ENCODE measurements around the gene FNDC11.
A peak's percentile ranks its signal among the peaks of the same experiment; 100 is the strongest.
"Not testable (repeated sequence)": the region's sequence is repeated elsewhere in the genome, so short reads cannot be mapped to it uniquely, and the experiment has no call there.

FNDC11 gene

DNA sequence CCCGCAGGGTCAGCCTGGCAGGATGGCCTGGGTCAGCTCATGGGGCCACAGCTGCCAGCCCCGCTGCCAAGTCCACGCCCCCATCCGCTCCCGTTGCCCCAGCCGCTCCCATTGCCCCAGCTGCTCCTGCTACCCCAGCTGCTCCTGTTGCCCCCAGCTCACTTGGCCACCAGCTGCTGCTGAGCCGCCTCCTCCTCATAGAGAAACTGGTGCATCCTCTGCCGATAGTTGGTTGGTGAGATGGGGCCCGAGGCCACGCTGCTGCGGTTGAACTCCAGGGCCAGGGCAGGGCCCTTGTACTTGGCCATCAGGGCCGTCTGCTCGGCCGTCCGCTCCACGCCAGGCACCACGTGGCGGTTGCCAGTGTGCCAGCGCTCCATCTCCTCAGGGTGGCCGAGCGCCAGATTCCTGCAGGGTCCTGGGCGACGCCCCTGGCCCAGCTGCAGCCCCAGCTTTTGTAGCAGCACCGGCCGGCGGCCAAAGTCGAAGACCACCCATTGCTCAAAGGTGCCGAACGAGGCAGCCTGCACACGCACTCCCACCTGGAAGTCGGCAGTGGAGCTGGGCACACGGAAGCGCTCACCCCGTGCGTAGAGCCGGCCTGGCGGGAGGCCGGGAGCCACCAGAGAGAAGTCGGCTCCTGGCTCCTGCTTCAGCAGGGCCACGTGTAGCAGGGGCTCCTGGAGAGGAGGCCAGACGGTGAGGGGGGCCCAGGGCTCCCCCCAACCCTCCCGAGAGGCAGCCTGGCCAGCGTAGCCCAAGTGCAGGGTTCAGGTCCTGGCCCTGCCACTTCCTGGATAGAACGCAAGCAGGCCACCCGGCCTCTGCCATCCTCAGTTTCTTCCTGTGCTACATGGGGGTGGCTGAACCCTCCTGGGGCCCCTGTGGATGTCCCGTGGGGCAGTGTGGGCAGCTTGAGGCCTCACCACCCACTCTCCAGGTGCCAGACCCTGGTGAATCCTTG is 15.3 kb downstream of the FNDC11 start:
- no peak overlapping the region for H3K4me3 Mint-ChIP-seq
- no peaks in the 10 kb centered on the region for H3K4me1 Mint-ChIP-seq
- H3K27me3 Mint-ChIP-seq (ENCODE audit: low read depth), result no peaks in the 10 kb centered on the region
- no peaks in the 10 kb centered on the region for H3K9me3 Mint-ChIP-seq
- TF ChIP-seq CTCF (IDR thresholded peaks at IDR 0.05; ENCODE audit: unreplicated experiment in 3 of 3), result no peak
- no peaks in the 10 kb centered on the region for H3K36me3 Mint-ChIP-seq (ENCODE audit: low read depth)
- H3K27ac Mint-ChIP-seq, result no peak overlapping the region

DNA sequence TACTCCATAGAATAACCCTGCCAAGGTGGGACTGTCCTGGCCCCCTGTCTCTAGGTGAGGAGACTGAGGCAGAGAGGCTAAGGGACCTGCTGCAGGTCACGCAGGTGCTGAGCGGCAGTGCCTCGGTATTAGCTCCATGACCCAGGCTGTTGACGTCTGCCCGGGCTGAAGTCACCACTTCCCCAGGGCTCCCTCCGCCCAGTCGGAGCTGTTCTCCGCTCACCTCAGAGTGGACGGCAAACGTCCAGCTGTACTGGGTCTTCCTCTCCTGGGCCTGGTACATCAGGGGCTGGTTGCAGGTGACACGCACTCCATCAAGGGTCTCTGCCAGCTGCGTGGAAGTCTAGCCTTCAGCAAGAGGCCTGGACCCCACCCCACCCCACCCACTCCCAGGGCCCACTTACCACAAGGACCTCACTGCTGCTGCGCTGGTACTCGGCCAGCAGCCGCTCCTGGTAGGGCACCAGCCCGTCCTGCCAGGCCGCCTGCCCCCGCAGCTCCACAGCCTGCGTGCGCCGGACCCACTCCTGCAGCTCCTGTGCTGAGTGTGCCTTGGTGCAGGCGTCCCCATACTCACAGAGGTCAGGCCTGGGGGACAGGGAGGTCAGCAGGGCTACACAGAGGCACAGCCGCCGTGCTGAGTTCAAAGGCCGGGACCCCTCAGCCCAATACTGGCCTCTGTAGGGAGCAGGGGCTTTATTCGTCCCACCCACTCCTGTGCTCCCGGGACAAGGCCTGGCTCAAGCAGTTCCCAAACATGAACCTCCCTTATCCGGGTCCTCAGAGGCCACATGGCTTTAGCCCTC is 16.5 kb downstream of the FNDC11 start:
- no peaks in the 10 kb centered on the region for H3K36me3 Mint-ChIP-seq (ENCODE audit: low read depth)
- H3K27me3 Mint-ChIP-seq (ENCODE audit: low read depth), result no peaks in the 10 kb centered on the region
- TF ChIP-seq CTCF (IDR thresholded peaks at IDR 0.05; ENCODE audit: unreplicated experiment in 3 of 3), result no peak
- no peak overlapping the region for H3K4me3 Mint-ChIP-seq
- H3K27ac Mint-ChIP-seq, result no peak overlapping the region
- H3K4me1 Mint-ChIP-seq, result no peaks in the 10 kb centered on the region
- H3K9me3 Mint-ChIP-seq, result no peaks in the 10 kb centered on the region

GRCh38 chr20:63571087-63571478 is 17.1 kb downstream of the FNDC11 start:
- not testable (repeated sequence) for H3K9me3 Mint-ChIP-seq; H3K36me3 Mint-ChIP-seq (ENCODE audit: low read depth)

GRCh38 chr20:63572071-63572787 is 18.3 kb downstream of the FNDC11 start:
- no peaks in the 10 kb centered on the region for H3K36me3 Mint-ChIP-seq (ENCODE audit: low read depth)
- H3K27me3 Mint-ChIP-seq (ENCODE audit: low read depth), result peaks cover 5% of the 10 kb centered on the region
- no peak overlapping the region for H3K4me3 Mint-ChIP-seq
- peaks cover 4% of the 10 kb centered on the region for H3K4me1 Mint-ChIP-seq
- no peak overlapping the region for H3K27ac Mint-ChIP-seq
- no peaks in the 10 kb centered on the region for H3K9me3 Mint-ChIP-seq
- TF ChIP-seq CTCF (IDR thresholded peaks at IDR 0.05; ENCODE audit: unreplicated experiment in 3 of 3), result no peak

More at GRCh38 chr20:63571087-63571478, 17.1 kb downstream of the FNDC11 start:
- not testable (repeated sequence) for H3K27me3 Mint-ChIP-seq (ENCODE audit: low read depth); H3K4me3 Mint-ChIP-seq; H3K27ac Mint-ChIP-seq; H3K4me1 Mint-ChIP-seq

GRCh38 chr20:63572788-63573646 is 19.1 kb downstream of the FNDC11 start:
- Mint-ChIP-seq H3K36me3 (ENCODE audit: low read depth) (no peaks in the 10 kb centered on the region), H3K9me3 (no peaks in the 10 kb centered on the region)

More at GRCh38 chr20:63572788-63573646, 19.1 kb downstream of the FNDC11 start:
- H3K4me1 Mint-ChIP-seq, result peaks cover 4% of the 10 kb centered on the region
- peaks cover 9% of the 10 kb centered on the region for H3K27me3 Mint-ChIP-seq (ENCODE audit: low read depth)
- no peak overlapping the region for H3K27ac Mint-ChIP-seq
- no peak for TF ChIP-seq CTCF (IDR thresholded peaks at IDR 0.05; ENCODE audit: unreplicated experiment in 3 of 3)
- H3K4me3 Mint-ChIP-seq, result peak overlapping the region; percentile 81 to 87 (median 83)

Measured in nephron (organoid).